Mesenchymal stem cell (in vitro differentiated cells and primary cell): ENCODE measurements around the gene MUSTN1.
A peak's percentile ranks its signal among the peaks of the same experiment; 100 is the strongest.

Experiments used
- DNase-seq: peaks from one replicate; pipeline ENCODE4 v3.0.0-alpha.2; 2013
- H2AFZ ChIP-seq: one replicate; pipeline ENCODE4 v1.6.1; 2013; ENCODE audit warnings: low read depth, mild to moderate bottlenecking, control low read depth, inconsistent platforms, low read length, moderate library complexity
- H2AK5ac ChIP-seq: 2 replicates; pipeline ENCODE4 v1.6.1; 2013; ENCODE audit warnings: low read length, moderate library complexity, mild to moderate bottlenecking, inconsistent platforms; ENCODE audit not compliant: severe bottlenecking
- H2BK120ac ChIP-seq: one replicate; pipeline ENCODE4 v1.6.1; 2013; ENCODE audit warnings: low read depth, mild to moderate bottlenecking, inconsistent platforms, low read length, moderate library complexity
- H2BK12ac ChIP-seq, 2 experiments: one replicate each; pipeline ENCODE4 v1.6.1; 2013; ENCODE audit warnings: inconsistent platforms in 2 of 2, low read length in 2 of 2, mild to moderate bottlenecking in 2 of 2, moderate library complexity in 2 of 2, control low read depth in 1 of 2
- H2BK15ac ChIP-seq: one replicate; pipeline ENCODE4 v1.6.1; 2013; ENCODE audit warnings: mild to moderate bottlenecking, low read depth, inconsistent platforms; ENCODE audit not compliant: poor library complexity, severe bottlenecking
- H2BK5ac ChIP-seq: 2 replicates; pipeline ENCODE4 v1.6.1; 2013; ENCODE audit warnings: low read depth, mild to moderate bottlenecking, low read length, control low read depth, inconsistent platforms; ENCODE audit not compliant: poor library complexity, severe bottlenecking
- H3K14ac ChIP-seq, 2 experiments: one replicate each; pipeline ENCODE4 v1.6.1; 2013; ENCODE audit warnings: inconsistent platforms in 2 of 2, low read length in 2 of 2, control low read depth in 1 of 2, mild to moderate bottlenecking in 1 of 2, moderate library complexity in 1 of 2
- H3K18ac ChIP-seq, 2 experiments: one replicate each; pipeline ENCODE4 v1.6.1; 2013; ENCODE audit warnings: inconsistent platforms in 2 of 2, low read length in 2 of 2, control low read depth in 1 of 2, low read depth in 1 of 2, mild to moderate bottlenecking in 1 of 2
- H3K23ac ChIP-seq, 2 experiments: one replicate each; pipeline ENCODE4 v1.6.1; 2013; ENCODE audit warnings: inconsistent platforms in 2 of 2, low read length in 2 of 2, mild to moderate bottlenecking in 2 of 2, moderate library complexity in 2 of 2, control low read depth in 1 of 2
- H3K27ac ChIP-seq: 2 replicates; pipeline ENCODE4 v1.5.1; 2013; ENCODE audit warnings: mild to moderate bottlenecking, moderate library complexity, low read length, control low read depth, inconsistent platforms; ENCODE audit not compliant: poor library complexity, severe bottlenecking
- H3K27me3 ChIP-seq, 2 experiments: 2 replicates each; pipeline versions ENCODE4 v1.6.1 to v1.7.0; 2013; ENCODE audit warnings: low read length in 2 of 2, mild to moderate bottlenecking in 2 of 2, moderate library complexity in 2 of 2, control low read depth in 1 of 2, inconsistent platforms in 1 of 2; ENCODE audit not compliant: control insufficient read depth in 1 of 2, insufficient read depth in 1 of 2
- H3K36me3 ChIP-seq, 2 experiments: 2 replicates each; pipeline versions ENCODE4 v1.6.1 to v1.7.0; 2013; ENCODE audit warnings: low read length in 2 of 2, control low read depth in 1 of 2, inconsistent platforms in 1 of 2, low read depth in 1 of 2, mild to moderate bottlenecking in 1 of 2; ENCODE audit not compliant: insufficient read depth in 2 of 2, control insufficient read depth in 1 of 2
- H3K4ac ChIP-seq, 2 experiments: one replicate each; pipeline ENCODE4 v1.6.1; 2013; ENCODE audit warnings: inconsistent platforms in 2 of 2, low read length in 2 of 2, mild to moderate bottlenecking in 2 of 2, moderate library complexity in 2 of 2, control low read depth in 1 of 2, low read depth in 1 of 2
- H3K4me1 ChIP-seq: 2 replicates; pipeline ENCODE4 v1.6.1; 2013; ENCODE audit warnings: low read depth, low read length, control low read depth; ENCODE audit not compliant: control insufficient read depth, insufficient read depth
- H3K4me2 ChIP-seq: 2 replicates; pipeline ENCODE4 v1.6.1; 2013; ENCODE audit warnings: low read length, mild to moderate bottlenecking, inconsistent platforms; ENCODE audit not compliant: poor library complexity, severe bottlenecking
- H3K4me3 ChIP-seq, 2 experiments: 2 replicates each; pipeline versions ENCODE4 v1.5.1 to v1.7.0; 2013; ENCODE audit warnings: low read length in 2 of 2, mild to moderate bottlenecking in 2 of 2, control low read depth in 1 of 2, low read depth in 1 of 2; ENCODE audit not compliant: insufficient read depth in 1 of 2
- H3K79me1 ChIP-seq: replicated peaks from 2 replicates; pipeline ENCODE4 v1.6.1; 2013; ENCODE audit warnings: mild to moderate bottlenecking, control low read depth, low read length, inconsistent platforms; ENCODE audit not compliant: poor library complexity, severe bottlenecking
- H3K9ac ChIP-seq: 2 replicates; pipeline ENCODE4 v1.7.0; 2013; ENCODE audit warnings: mild to moderate bottlenecking, low read length, moderate library complexity
- H3K9me3 ChIP-seq: 2 replicates; pipeline ENCODE4 v1.7.0; 2013; ENCODE audit warnings: mild to moderate bottlenecking, low read length; ENCODE audit not compliant: control insufficient read depth
- H4K8ac ChIP-seq: one replicate; pipeline ENCODE4 v1.6.1; 2013; ENCODE audit warnings: inconsistent platforms, mild to moderate bottlenecking, low read length, moderate library complexity
- H4K91ac ChIP-seq: one replicate; pipeline ENCODE4 v1.6.1; 2013; ENCODE audit warnings: mild to moderate bottlenecking, low read length, inconsistent platforms
- WGBS: methylation state at CpG from one replicate; pipeline ENCODE4 v1.1.7; 2013; ENCODE audit warnings: mixed read lengths; 5-methylcytosine and 5-hydroxymethylcytosine counted together

Gene MUSTN1

DNA sequence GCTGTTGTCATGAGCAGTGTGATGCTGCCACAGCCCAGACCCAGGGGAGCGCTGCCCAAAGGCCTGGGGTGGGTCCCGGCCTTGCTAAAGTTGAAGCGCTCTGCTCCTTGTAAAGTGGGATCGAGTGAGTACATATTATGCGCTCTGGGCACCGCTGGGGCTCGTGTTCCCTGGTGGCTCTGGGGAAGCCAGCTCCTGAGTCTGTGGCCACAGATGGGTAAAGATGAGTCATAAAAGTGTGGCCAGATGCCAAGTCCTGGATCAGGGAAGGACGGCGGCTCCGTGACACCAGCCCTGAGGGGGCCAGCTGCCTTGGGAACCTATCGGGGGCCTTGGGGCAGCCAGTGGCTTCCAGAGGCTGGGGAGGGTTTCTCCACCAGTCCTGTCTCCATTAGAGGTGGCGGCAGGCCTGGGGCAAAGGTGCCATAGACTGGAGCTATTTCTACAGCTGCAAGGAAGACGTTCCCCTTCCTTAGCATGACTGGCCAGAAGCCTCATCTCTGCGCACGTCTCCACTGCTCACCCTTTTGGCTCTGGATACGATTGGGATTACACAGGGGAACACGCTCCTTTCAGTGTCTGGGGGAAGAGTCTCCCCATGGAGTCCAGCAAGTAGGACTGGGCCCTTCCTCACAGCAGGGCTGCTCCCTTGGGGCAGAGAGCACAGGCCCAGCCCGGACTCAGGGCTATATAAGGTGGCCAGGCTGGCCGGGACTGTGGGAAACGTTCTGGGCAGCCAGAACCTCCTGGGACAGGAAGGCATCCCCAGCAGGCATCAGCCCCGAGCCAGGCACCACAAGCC lies 3.1 kb downstream of the MUSTN1 start:
- no peak overlapping the region for H2BK15ac ChIP-seq

DNA sequence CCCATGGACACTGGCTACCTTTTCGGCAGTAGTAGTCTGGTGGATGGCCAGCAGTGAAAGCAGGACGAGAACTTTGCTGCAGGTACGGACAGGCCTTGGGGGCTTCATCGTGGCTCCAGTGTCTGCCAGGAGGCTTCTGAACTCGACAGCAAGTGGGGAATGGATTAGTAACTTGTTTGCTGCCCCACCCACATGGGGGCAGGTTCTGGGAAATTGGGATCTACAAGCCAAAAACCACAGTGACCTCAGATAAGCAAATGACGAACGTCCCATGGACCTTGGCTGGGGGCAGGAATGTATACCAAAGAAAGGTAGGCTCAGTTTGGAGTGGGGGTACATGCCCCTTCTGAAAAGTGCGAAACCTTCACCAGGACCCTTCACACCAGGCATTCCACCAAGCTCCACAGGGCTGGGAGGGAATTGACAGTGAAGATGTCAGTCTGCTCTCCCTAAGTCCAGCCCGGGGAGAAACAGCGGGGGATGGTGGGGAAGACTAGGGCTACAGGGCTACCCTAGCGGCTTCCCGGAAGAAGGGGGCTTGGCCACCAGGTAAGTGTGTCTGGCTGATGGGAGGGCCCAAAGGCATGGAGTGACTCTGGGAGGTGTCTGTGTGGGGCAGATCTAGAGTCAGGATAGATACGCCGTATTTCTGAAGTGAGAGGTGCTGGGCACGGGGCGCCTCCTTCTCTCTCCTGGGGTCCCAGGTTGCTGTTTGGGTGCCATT lies 4.1 kb downstream of the MUSTN1 start, which contains the start of gene ITIH4:
Gene ITIH4, minus strand, starts transcription at position 138 of the 724 bp plus-strand sequence. Its CDS starts 30 bp downstream, at position 108.
- WGBS, result 83% methylated on average over 15 of the region's 16 CpGs
- Histone ChIP-seq H3K4me2 (no peak within 1 kb of the TSS), H3K79me1 (no peaks in the 10 kb centered on the region), H3K9ac (no peak within 1 kb of the TSS), H2AFZ (no peak within 1 kb of the TSS), H3K14ac (peak within 1 kb of the TSS in 1 of 2 experiments; percentile 80), H4K8ac (no peak within 1 kb of the TSS), H3K18ac (peak within 1 kb of the TSS in 1 of 2 experiments; percentile 28), H2BK15ac (no peak within 1 kb of the TSS), H3K27me3 (peaks cover 0 to 16% of the 10 kb centered on the region in 2 experiments), H3K23ac (no peak within 1 kb of the TSS), H2BK12ac (no peak within 1 kb of the TSS), H3K36me3 (peaks cover 0 to 13% of the 10 kb centered on the region in 2 experiments), H3K4me3 (no peak within 1 kb of the TSS), H3K9me3 (no peaks in the 10 kb centered on the region), H3K4me1 (peaks cover 52% of the 10 kb centered on the region), H3K27ac (no peak within 1 kb of the TSS), H2AK5ac (peak within 1 kb of the TSS; percentile 20), H4K91ac (no peak within 1 kb of the TSS), H3K4ac (no peak within 1 kb of the TSS), H2BK5ac (no peak within 1 kb of the TSS), H2BK120ac (no peak within 1 kb of the TSS)
- no peak for DNase-seq

More for the DNA sequence above, 3.1 kb downstream of the MUSTN1 start:
- H3K4me1 ChIP-seq, result peaks cover 53% of the 10 kb centered on the region
- H4K8ac ChIP-seq, result no peak overlapping the region
- H3K9me3 ChIP-seq, result no peaks in the 10 kb centered on the region
- H3K36me3 ChIP-seq, result peaks cover 0 to 18% of the 10 kb centered on the region in 2 experiments
- no peak overlapping the region for H3K14ac ChIP-seq
- H3K4me3 ChIP-seq, result no peak overlapping the region
- H3K27ac ChIP-seq, result no peak overlapping the region
- peaks cover 0 to 12% of the 10 kb centered on the region in 2 experiments for H3K27me3 ChIP-seq
- no peak overlapping the region for H3K4ac ChIP-seq
- no peak overlapping the region for H3K9ac ChIP-seq
- no peaks in the 10 kb centered on the region for H3K79me1 ChIP-seq
- no peak overlapping the region for H2BK12ac ChIP-seq
- no peak overlapping the region for H3K4me2 ChIP-seq
- H3K18ac ChIP-seq, result peak overlapping the region in 1 of 2 experiments; percentile 28
- H2AFZ ChIP-seq, result no peak overlapping the region
- no peak overlapping the region for H2BK120ac ChIP-seq
- H2BK5ac ChIP-seq, result no peak overlapping the region
- no peak overlapping the region for H3K23ac ChIP-seq
- 66% methylated on average over 21 of the region's 21 CpGs for WGBS
- no peak overlapping the region for H2AK5ac ChIP-seq
- peak; percentile 90 for DNase-seq
- H4K91ac ChIP-seq, result no peak overlapping the region

DNA sequence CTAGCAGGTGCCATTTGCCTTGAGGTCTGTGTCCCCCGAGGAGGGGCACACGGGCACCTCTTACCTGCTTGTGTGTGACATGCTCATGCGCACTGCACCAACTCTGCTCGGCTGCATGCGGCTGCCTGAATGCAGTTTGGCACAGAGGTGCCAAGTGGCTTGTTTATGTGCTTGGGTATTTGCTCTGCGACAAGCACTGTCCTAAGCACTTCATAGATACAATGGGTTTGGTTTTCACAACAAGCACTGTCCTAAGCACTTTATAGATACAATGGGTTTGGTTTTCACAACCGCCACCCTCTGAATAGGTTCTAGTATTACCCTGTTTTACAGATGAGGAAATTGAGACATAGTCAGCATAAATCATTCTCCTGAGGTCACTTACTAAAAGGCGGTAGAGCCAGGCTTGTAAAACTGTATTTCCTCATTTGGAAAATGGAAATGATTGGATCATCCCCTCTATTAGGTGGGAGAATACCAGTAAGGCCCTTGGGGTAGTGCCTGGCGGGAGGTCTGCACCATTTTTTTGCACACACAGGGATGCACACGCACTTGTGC lies 4.8 kb downstream of the MUSTN1 start:
- no peak overlapping the region for H4K91ac ChIP-seq
- H3K9ac ChIP-seq, result no peak overlapping the region
- no peak overlapping the region for H4K8ac ChIP-seq
- WGBS, result 86% methylated on average over 8 of the region's 10 CpGs
- no peak for DNase-seq
- no peak overlapping the region for H2BK12ac ChIP-seq
- H3K79me1 ChIP-seq, result no peaks in the 10 kb centered on the region
- H3K14ac ChIP-seq, result peak overlapping the region in 1 of 2 experiments; percentile 80
- H3K27me3 ChIP-seq, result peaks cover 0 to 16% of the 10 kb centered on the region in 2 experiments
- H2BK15ac ChIP-seq, result no peak overlapping the region
- H3K4me2 ChIP-seq, result no peak overlapping the region
- no peak overlapping the region for H3K4ac ChIP-seq
- no peak overlapping the region for H3K23ac ChIP-seq
- no peak overlapping the region for H3K18ac ChIP-seq
- no peak overlapping the region for H2AK5ac ChIP-seq
- no peak overlapping the region for H3K27ac ChIP-seq
- no peak overlapping the region for H2BK5ac ChIP-seq
- H2AFZ ChIP-seq, result no peak overlapping the region
- no peaks in the 10 kb centered on the region for H3K9me3 ChIP-seq
- H2BK120ac ChIP-seq, result no peak overlapping the region
- peaks cover 48% of the 10 kb centered on the region for H3K4me1 ChIP-seq
- no peak overlapping the region for H3K4me3 ChIP-seq
- H3K36me3 ChIP-seq, result peaks cover 0 to 13% of the 10 kb centered on the region in 2 experiments

DNA sequence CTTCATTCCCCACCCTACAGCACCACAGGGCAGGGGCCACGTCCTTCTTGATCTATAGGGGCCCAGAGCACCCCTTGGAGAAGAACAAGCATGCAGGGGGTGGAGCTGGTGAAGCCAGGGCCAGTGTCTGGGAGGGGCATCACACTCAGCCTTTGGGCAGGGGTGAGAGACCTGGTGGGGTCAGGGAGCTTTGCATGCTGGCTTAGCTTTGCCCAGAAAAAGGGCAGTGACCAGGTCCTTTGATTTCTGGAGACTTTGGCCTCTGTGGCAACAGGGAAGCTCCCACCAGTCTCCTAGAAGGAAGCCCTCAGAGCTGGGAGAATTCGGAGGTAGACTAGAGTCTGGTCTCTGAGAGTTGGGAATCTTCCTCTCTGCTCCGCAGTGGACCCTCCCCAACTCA lies 5.3 kb downstream of the MUSTN1 start:
- no peaks in the 10 kb centered on the region for H3K79me1 ChIP-seq
- peaks cover 0 to 13% of the 10 kb centered on the region in 2 experiments for H3K36me3 ChIP-seq
- H3K9me3 ChIP-seq, result no peaks in the 10 kb centered on the region
- H4K8ac ChIP-seq, result no peak overlapping the region
- H3K14ac ChIP-seq, result no peak overlapping the region
- no peak overlapping the region for H2BK5ac ChIP-seq
- WGBS, result 78% methylated on average over 2 of the region's 3 CpGs
- no peak overlapping the region for H3K27ac ChIP-seq
- H4K91ac ChIP-seq, result no peak overlapping the region
- no peak overlapping the region for H3K18ac ChIP-seq
- H3K9ac ChIP-seq, result no peak overlapping the region
- H3K23ac ChIP-seq, result no peak overlapping the region
- H3K4me1 ChIP-seq, result peaks cover 43% of the 10 kb centered on the region
- H3K4me2 ChIP-seq, result no peak overlapping the region
- H3K27me3 ChIP-seq, result peaks cover 0 to 16% of the 10 kb centered on the region in 2 experiments
- H3K4ac ChIP-seq, result no peak overlapping the region
- H2BK120ac ChIP-seq, result no peak overlapping the region
- no peak overlapping the region for H3K4me3 ChIP-seq
- H2BK12ac ChIP-seq, result no peak overlapping the region
- no peak overlapping the region for H2AFZ ChIP-seq
- H2BK15ac ChIP-seq, result no peak overlapping the region
- DNase-seq, result no peak
- H2AK5ac ChIP-seq, result no peak overlapping the region
